MV-4-11 (cell line): Measurements from ENCODE around the gene ACTG1.

ENCODE experiments used
- DNase-seq: peaks from one replicate; lab custom pipeline; 2025; lab: John Stamatoyannopoulos, UW

Gene ACTG1

GRCh38 chr17:81512562-81513371 lies at the start of gene ACTG1:
Gene ACTG1 (minus strand): TSS chr17:81512799. CDS start chr17:81512354, 445 bp downstream.
- DNase-seq: peak; percentile 86

- DNase-seq: no peak
These were observed 48.9 kb upstream of the ACTG1 start for GRCh38 chr17:81561494-81561885.

- DNase-seq: peak; percentile 62
These were observed 46.6 kb upstream of the ACTG1 start for GRCh38 chr17:81558941-81559806.

- DNase-seq: no peak
These were observed 45.5 kb upstream of the ACTG1 start for GRCh38 chr17:81558115-81558468.

GRCh38 chr17:81557276-81558114 lies 44.9 kb upstream of the ACTG1 start:
- DNase-seq: no peak

- DNase-seq: no peak
These were observed 44.3 kb upstream of the ACTG1 start for GRCh38 chr17:81556863-81557262.

- peak; percentile 81 for DNase-seq
These were observed 43.6 kb upstream of the ACTG1 start for GRCh38 chr17:81556175-81556691.

- DNase-seq: peak; percentile 65
These were observed 41.1 kb upstream of the ACTG1 start for GRCh38 chr17:81553616-81554181.

- peak; percentile 85 for DNase-seq
These were observed 40.5 kb upstream of the ACTG1 start for GRCh38 chr17:81553018-81553615.

- peak; percentile 68 for DNase-seq
These were observed 39.8 kb upstream of the ACTG1 start, which contains the start of gene FAAP100 for GRCh38 chr17:81552244-81553017. Gene FAAP100 (minus strand): TSS chr17:81552353. CDS start chr17:81552330, 23 bp downstream.

- no peak for DNase-seq
These were observed 39.1 kb upstream of the ACTG1 start for GRCh38 chr17:81551458-81552243.

- DNase-seq: no peak
These were observed 38.3 kb upstream of the ACTG1 start for GRCh38 chr17:81550830-81551457.

GRCh38 chr17:81550285-81550684 lies 37.7 kb upstream of the ACTG1 start:
- DNase-seq: no peak

GRCh38 chr17:81549826-81550225 lies 37.2 kb upstream of the ACTG1 start:
- DNase-seq: no peak

GRCh38 chr17:81549031-81549557 lies 36.5 kb upstream of the ACTG1 start:
- DNase-seq: no peak

GRCh38 chr17:81547614-81547982 lies 35.0 kb upstream of the ACTG1 start:
- DNase-seq: no peak

- no peak for DNase-seq
These were observed 34.5 kb upstream of the ACTG1 start for GRCh38 chr17:81546906-81547613.
